DMS153 treated with DMSO at 0.1 percent for 48 hours (cell line): ENCODE data around the gene ATL2.
"Not testable (repeated sequence)": the region's sequence is repeated elsewhere in the genome, so short reads cannot be mapped to it uniquely, and the experiment has no call there.

Experiments used
- DNase-seq: peaks from one replicate; lab custom pipeline; 2025; ENCODE audit not compliant: unreplicated experiment; lab: John Stamatoyannopoulos, UW

The ATL2 gene

DNA sequence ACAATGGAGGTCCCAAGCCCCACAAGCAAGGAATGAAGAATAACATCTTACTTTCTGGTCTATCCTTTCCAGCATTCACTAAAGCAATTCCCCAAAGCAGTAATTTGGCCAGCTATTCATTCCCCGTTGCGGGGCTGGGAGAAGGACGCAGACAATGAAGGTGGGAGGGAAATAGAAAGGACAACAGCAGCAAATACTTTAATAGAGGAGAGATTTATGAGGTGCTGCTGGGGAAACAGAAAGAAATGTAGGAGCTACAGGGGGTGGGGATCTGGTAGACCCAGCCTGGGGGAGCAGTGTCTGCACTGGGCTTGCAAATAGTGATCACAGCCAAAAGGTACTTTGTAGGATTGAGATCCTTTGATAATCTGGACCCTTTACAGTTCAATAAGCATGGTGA lies 13.9 kb upstream of the ATL2 start:
- DNase-seq: no peak

DNA sequence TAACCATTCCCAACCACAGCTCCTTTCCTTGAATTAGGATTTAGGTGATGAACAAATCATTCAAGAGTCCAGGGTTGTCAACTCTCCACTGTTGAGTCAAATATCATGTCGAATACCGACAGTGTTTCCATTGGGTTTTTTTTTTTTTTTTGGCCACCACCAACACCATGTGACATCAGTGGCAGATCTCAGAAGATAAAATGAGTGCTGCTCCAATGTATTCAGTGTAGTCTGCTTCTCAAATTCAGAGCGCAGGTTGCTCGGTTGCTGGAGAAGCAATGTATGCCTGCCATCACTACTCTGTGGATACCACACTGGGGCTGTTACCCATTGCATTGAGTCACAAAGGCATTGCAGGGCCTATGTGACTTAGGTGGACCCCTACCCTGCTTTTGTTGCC lies 10.8 kb upstream of the ATL2 start:
- DNase-seq: no peak

DNA sequence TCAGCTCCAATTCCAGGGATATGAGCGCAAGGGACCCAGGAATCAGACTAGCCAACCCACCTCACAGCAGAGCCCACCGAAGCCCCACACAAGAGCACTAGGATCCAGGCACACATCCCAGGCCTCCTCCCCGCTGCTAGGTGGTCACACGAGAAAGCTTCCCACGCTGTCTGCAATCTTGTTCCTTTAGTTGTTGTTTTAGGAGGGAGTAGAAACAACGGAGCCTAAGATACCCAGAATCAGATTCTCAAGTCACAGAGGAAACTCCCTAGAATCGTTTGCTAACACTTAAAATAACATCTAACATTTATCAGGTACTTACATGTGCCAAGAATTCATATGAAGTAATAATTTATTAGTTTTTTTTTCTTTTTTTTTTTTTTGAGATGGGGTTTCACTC lies 9.7 kb upstream of the ATL2 start:
- DNase-seq: no peak

DNA sequence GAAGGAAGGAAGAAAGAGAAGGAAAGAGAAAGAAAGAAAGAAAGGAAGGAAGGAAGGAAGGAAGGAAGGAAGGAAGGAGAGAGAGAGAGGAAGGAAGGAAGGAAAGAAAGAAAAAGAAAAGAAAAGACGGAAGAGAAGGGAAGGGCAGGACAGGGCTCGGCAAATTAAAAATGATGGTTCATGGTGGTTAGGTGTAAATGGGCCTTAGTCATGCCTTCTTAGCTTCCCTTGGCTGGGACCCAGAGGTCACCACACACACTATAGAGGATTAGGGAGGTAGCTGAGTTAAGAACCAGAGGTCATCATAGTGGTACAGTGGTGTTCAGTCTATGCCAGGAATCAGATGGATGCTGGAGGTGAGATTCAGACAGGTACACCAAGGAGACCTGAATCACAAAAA lies 9.3 kb upstream of the ATL2 start:
- no peak for DNase-seq

DNA sequence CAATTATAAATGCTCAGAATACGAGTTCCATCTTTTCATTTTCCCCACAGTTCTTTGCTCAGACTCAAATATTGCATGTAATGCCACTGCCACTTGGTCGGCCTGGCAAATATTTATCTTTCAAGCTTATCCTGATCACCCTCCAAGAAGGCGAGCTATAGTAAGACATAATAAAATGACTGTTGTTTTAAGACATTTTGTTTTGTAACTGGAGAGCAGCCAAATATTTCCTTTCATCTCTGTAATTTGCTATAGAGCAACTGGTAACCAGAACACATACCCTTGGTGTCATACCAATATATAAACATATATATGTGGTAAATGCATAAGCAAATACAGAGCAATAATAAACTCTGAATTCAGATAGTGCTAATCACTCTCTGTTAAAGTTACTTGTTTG lies 7.3 kb upstream of the ATL2 start:
- no peak for DNase-seq

DNA sequence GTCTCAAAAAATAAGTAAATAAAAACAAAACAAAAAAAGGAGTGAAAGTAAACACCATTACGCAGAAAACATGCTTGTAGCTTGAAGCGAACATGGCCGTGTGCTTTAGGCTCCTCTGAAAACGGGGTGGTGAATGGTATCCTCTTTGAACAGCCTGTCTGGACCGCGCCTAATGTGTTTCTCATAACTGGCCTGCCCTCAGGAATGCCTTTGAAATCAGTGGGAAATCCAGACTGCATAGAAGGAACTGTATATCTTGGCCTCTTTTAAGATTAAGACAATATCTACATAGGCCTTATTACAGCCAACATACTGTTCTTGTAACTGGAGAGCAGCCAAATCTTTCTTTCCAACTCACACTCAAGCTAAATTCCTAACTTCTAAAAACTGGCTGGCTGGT lies 6.7 kb upstream of the ATL2 start:
- not testable (repeated sequence) for DNase-seq

DNA sequence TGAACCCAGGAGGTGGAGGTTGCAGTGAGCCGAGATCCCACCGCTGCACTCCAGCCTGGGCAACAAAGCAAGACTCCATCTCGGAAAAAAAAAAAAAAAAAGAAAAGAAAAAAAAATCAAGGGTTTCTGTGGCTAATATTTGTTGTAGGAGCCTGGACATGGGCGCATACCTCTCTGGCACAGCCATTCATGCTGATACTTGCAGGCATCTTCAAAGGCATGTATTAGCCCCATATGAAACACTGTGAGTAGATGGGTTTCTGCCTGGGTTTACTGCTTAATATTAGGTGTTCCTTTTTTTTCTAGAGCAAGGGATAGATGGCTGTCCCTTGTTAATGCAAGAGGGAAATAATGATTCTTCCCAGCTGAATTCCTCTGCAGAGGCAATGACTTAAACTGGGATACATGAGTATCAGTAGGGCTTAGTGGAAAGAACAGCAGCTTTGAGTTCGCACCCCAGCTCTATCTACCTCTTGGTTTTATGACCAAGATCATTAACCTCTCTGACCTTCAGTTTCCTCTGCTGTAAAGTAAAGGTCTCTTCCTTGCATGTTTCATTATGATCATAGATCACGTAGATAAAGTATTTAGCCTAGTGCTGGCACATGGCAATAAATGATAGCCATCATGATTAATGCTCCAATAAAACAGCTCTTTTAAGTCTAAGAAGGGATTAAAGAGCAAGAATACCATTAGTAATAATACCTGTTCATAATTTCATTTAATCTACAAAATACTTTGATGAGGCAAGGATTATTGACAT lies 4.5 kb upstream of the ATL2 start:
- no peak for DNase-seq

DNA sequence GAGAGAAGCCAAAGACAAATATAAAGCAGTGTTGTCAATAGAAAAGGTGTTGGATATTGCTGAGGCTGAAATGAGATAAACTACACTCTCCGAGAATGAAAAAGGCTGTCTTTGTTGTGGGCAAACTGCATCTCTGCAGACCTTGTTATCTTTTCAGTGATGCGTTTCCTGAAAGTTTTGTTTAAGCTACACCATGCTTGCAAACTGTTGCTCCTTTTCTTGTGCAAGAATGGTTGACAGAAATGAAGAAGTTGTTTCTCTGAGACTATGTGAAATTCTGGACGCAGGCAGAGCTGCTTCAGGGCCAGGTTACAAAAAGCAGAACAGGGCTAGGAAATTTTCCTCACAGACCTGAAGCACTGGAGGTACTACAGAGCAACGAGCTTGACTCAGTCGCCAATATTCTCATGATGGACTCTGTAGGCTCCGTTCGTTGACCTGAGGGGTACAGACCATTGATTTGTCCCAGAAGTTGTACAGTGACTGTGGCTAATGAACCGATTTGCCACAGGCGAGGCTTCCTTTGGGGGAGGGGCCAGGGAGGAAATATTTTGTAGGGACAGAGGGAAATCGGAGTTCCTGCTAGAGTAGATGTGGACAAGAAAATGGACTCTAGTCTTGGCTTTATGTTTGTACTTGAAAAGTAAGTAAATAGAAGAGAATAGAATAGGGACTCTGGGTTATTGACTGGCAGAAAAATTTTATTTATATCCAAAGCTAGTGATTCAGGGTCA lies 3.5 kb upstream of the ATL2 start:
- no peak for DNase-seq

DNA sequence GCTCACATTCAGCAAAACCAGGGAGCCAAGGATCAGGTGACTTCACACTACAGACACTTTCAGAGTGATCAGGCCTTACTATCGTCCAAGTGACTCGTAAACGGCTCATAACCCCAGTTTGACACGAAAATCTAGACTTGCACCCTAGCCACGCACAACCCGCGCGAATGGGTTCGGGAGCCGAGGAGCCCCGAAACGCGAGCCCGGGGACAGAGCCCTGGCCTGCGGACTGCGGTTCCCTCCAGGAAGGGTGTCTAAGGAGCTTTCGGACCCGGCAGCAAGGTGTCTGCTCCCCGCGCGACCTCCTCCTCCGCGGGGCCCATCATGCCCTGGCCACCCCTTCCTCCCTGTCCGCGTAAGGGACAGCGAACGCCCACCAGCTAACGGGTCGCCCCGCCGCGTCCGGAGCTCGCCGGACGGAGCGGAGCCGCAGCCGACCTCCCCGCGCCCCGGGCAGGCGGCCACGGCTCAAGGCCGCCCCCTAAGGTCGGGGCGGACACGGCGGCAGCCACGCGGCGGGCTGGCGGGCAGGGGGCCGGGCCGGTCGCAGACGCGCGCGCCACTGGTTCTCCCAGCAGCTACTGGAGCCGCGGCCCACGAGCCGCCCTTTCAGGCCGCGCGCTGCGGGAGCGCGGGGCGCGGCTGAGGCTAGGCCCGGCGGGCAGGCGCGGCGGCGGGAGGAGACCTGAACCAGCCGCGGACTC lies 575 bp downstream of the ATL2 start:
- DNase-seq: peak; percentile 46

DNA sequence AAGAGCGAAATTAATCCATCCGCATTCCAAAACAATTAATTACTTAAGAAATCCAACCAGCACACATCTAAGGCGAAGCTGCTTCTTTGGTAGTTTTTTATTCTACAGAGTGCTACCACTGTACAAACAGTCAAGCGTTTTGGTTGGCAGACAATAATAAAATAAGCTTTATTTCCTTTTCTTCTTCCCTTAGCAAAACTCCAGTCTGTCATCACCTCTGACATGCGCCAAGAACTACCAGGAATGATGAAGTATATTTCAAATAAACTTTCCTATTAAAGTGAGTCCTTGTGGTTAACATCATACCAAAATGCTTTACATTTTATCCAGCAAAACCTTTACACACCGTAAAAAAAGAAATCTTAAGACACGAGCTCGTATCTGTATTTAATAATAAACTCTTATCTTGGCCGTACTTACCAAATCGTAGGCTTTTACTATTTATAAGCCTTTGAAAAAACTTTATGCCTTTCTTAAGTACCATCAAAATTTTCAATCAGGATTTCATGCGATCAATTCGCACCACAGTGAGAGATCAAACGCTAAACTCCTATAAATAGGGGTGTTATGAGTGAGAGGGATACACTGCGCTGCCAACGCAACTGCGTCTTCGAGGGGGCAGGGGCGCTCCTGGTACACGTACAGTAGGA lies 1.3 kb downstream of the ATL2 start:
- DNase-seq: no peak

DNA sequence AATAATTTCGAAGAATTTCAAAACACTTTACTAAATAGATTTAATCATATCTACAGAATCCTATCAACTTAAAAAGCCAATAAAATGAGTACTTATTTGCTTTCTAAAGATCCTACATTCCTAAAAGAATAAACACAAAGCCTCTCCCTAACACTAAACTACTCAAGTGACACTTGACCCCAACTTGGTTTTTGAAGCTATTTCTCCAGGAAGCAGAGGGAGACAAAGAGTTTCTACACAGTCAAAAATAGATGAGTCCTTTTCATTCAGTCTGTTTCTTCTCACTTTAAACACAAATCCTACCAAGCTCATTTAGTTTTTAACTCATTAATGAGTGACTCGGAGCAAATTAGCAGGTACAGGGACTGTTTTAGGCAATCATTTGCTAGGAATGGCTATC lies 2.1 kb downstream of the ATL2 start:
- no peak for DNase-seq

DNA sequence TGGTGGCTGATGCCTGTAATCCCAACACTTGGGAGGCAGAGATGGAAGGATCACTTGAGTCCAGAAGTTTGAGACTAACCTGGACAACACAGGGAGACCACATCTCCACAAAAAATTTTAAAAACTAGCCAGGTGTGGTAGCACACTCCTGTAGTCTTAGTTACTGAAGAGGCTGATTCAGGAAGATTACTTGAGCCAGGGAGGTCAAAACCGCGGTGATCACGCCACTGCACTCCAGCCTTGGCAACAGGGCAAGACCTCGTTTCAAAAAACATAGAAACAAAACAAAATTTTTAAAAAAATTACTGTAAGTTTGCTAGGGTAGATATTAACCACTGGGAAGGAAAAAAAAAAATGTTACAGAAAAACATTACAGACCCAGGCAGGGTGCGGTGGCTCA lies 5.8 kb downstream of the ATL2 start:
- no peak for DNase-seq

DNA sequence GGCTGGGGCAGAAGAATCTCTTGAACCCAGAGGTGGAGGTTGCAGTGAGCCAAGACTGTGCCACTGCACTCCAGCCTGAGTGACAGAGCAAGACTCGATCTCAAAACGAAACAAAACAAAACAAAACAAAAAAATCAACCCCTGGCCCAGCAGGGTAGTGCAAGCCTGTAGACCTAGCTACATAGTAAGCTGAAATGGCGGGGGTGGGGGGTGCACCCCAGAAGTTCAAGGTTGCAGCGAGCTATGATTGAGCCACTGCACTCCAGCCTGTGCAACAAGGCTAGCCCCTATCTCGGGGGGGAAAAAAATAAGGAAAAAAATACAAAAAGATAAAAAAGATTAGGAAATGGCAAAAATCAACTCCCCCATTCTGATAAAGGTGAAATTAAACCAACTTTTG lies 6.4 kb downstream of the ATL2 start:
- DNase-seq: no peak

DNA sequence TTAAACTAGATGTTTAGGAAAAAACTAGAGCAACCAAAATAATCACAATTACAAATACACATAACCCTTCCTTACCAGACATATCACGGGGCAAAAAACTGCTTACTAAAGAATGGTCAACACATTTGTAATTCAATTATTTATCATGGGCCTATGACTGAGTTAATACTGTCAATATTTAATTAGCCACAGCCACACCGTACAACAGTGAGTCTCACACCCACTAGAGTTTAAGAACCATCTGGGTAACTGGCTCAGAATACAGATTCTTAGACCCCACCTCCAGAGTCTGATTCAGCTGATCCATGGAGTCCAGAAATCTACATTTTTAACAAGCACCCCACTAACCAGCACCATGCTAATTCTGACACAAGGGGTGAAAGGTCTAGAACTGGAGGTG lies 14.8 kb downstream of the ATL2 start:
- DNase-seq: no peak

DNA sequence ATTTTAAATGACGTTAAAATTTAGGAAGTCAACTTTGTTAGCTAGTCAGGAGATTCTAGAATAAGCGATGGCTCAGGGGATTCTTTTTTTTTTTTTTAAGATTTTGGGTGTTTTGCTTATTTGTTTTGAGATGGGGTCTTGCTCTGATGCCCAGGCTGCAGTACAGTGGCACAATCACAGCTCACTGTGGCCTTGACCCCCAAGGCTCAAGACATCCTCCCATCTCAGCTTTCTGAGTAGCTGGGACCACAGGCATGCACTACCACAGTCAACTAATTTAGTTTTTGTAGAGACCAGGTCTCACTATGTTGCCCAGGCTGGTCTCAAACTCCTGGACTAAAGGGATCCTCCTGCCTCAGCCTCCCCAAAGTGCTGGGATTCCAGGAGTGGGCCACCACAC lies 16.9 kb downstream of the ATL2 start:
- no peak for DNase-seq

DNA sequence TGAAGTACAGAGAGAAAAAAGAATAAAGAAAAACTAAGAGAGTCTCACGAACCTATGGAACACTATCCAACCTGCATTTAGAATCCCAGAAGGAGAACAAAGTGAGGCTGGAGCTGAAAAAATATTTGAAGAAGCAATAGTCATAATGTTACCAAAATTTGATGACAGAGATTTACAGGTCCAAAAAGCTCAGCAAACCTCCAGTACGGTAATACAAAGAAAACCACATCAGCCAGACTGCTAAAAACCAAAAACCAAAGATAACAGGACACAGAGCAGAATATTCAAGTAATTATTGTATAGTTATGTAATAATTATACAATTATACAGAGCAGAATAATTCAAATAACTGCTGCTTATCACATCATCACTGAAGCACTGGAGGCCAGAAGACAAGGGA lies 23.7 kb downstream of the ATL2 start:
- DNase-seq: no peak

DNA sequence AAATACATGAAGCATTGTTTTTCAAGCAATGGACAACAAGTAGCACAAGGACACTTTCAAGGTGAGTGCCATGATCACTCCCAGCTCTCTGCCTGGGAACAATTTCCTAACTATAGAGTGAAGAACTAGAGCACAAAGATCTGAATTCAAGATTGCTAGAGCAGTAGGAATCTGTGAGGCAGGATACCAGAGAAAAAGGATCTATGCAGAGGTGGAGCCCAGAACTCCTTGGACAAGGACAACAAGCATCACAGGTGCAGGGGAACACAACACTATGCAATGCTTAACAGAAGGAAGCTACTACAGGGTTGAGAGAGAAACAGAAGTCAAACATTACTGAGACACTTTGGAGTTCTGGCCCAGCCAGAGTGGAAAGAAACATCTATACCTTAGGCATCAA lies 24.7 kb downstream of the ATL2 start:
- no peak for DNase-seq

DNA sequence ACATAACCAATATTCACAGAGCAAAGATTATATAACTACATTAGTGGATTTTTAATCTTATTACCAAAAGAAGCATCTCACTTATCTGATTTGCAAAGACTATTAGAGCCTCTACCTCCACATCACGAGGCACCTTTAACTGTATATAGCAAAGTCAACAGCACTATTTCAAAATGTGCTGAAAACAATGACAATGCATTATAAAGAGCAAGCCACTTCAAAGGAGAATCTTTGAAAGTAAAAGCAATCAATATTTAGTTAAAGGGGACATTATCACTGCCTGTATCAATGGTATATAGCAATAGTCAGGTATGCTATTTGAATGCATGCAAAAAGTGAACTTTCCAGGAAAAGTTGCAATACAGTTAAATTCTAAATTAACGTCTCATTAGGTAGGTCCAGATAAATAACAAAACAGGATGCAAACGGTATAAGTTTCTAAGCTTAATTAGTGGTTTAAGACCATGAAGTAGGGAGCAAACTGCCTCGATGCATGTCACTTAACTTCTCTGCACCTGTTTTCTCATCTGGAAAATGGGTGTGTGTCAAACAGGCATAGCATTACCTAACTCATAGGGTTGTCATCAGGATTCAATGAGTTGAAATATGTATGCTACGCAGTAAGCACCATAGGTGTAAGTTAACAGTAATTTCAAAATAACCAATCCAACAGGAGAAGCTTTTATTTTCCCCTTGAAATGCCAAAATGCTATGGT lies 31.6 kb downstream of the ATL2 start:
- no peak for DNase-seq

DNA sequence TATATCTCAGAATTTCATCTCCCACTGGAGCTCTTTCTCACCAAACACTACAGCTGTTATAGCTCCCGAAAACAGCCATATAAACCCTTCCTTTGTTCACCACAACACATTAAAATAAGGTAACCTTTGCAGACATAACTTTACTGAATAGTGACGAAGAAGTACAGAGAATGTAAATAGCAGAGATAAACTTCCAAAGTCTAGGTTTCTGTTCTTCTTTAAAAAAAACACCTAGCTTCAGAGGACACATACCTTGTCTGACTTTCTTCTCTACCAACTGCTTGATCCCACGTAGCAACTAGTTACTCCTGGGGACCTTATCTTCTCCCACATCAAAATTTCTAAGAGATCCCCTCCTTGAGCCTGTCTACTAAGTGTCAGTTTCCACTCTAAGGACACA lies 32.3 kb downstream of the ATL2 start:
- DNase-seq: no peak

DNA sequence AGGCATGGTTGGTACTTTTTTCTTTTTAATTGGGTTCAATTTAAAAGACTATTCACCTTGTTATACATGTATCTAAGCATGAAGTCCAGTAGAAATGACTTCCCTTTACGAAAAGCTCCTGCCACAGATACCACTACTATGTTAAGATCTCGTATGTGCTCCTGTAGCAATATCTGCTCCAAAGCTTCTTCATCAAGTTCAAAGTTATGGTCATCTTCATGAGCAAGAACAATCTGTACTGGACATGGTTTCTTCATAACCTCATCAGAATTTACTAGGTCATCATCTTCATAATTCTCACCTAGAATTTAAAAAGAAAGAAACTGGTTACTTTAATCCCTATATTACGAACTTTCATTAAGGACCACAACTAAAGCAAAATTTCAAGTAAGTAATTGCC lies 33.9 kb downstream of the ATL2 start:
- no peak for DNase-seq

DNA sequence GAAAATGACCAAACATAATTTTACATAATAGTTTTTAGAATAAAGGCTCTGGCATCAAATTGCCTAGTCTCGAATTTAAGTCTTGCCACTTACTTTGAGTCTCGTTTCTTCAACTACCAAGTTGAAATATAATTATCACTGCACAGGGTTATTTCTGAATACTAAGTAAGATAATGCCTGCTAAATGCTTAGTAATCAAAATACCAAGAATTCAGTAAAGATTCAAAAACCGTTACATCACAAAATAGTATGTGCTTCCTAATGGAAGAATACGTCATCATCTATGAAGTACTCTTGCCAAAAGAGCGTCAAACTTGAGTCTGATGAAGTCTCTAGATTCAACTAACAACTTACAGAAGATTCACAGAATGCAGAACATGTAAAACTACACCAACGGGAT lies 40.5 kb downstream of the ATL2 start:
- no peak for DNase-seq
